Neural cell (in vitro differentiated cells): ENCODE data around the gene AKIRIN2. TPM values are rescaled to one million over a fixed set of nuclear protein-coding genes. Genes with fewer than 3 reads are reported as not detected.

Experiments
- H2AFZ ChIP-seq: fragments of 200-600, 300-800 bp; sonication (generic), shearing (Covaris generic); 2 replicates; pipeline ENCODE4 v1.6.0; 2014; ENCODE audit warnings: low read depth, mild to moderate bottlenecking, antibody characterized with exemption, low read length, moderate library complexity
- H3F3A ChIP-seq: fragments of 200-600 bp; shearing (Covaris generic); 2 replicates; pipeline ENCODE4 v1.6.1; 2016; ENCODE audit warnings: mild to moderate bottlenecking, moderate library complexity, mixed read lengths, antibody characterized with exemption, low read length; ENCODE audit not compliant: insufficient read depth, poor library complexity, severe bottlenecking
- H3K27ac ChIP-seq: fragments of 200-600, 300-800 bp; sonication (generic), shearing (Covaris generic); 2 replicates; pipeline ENCODE4 v1.5.1; 2014; ENCODE audit warnings: mild to moderate bottlenecking, low read length, moderate library complexity
- H3K27me3 ChIP-seq: fragments of 300-800, 200-600 bp; sonication (generic), shearing (Covaris generic); 2 replicates; pipeline ENCODE4 v1.6.0; 2014; ENCODE audit warnings: mild to moderate bottlenecking, low read depth, low read length, moderate library complexity; ENCODE audit not compliant: insufficient read depth
- H3K36me3 ChIP-seq: fragments of 300-800, 200-600 bp; sonication (generic), shearing (Covaris generic); 2 replicates; pipeline ENCODE4 v1.5.1; 2014; ENCODE audit warnings: mild to moderate bottlenecking, antibody characterized with exemption, low read length, moderate library complexity; ENCODE audit not compliant: insufficient read depth
- H3K4me2 ChIP-seq: fragments of 300-800, 200-600 bp; sonication (generic), shearing (Covaris generic); 2 replicates; pipeline ENCODE4 v1.6.0; 2014; ENCODE audit warnings: mild to moderate bottlenecking, low read length
- H3K4me3 ChIP-seq: fragments of 300-800, 200-600 bp; sonication (generic), shearing (Covaris generic); 2 replicates; pipeline ENCODE4 v1.5.1; 2014; ENCODE audit warnings: mild to moderate bottlenecking, low read length, moderate library complexity
- H3K79me2 ChIP-seq: fragments of 200-600 bp; shearing (Covaris generic); replicated peaks from 2 replicates; pipeline ENCODE4 v1.6.0; 2014; ENCODE audit warnings: mild to moderate bottlenecking, low read length, moderate library complexity; ENCODE audit not compliant: insufficient read depth
- H3K9ac ChIP-seq: fragments of 300-800, 200-600 bp; sonication (generic), shearing (Covaris generic); 2 replicates; pipeline ENCODE4 v1.6.1; 2016; ENCODE audit warnings: mild to moderate bottlenecking, low read length, mixed read lengths
- H3K9me2 ChIP-seq: fragments of 200-600 bp; shearing (Covaris generic); 2 replicates; pipeline ENCODE4 v1.6.1; 2016; ENCODE audit warnings: mild to moderate bottlenecking, low read length, mixed read lengths; ENCODE audit not compliant: insufficient read depth
- H3K9me3 ChIP-seq: fragments of 200-600, 300-800 bp; sonication (generic), shearing (Covaris generic); 2 replicates; pipeline ENCODE4 v1.6.1; 2016; ENCODE audit warnings: mild to moderate bottlenecking, mixed run types, low read length, moderate library complexity, mixed read lengths
- H4K20me1 ChIP-seq: fragments of 200-600 bp; shearing (Covaris generic); 2 replicates; pipeline ENCODE4 v1.6.1; 2016; ENCODE audit warnings: mild to moderate bottlenecking, mixed run types; ENCODE audit not compliant: insufficient read depth
- CTCF ChIP-seq: fragments of 450-650 bp; IDR thresholded peaks from 2 replicates; pipeline ENCODE4 v1.5.1; 2014; ENCODE audit warnings: antibody characterized with exemption, mild to moderate bottlenecking, moderate library complexity; ENCODE audit not compliant: poor library complexity, severe bottlenecking
- EP300 ChIP-seq: fragments of 450-650 bp; conservative IDR thresholded peaks from 2 replicates; pipeline ENCODE4 v1.6.1; 2014; ENCODE audit warnings: antibody characterized with exemption, mild to moderate bottlenecking, moderate library complexity; ENCODE audit not compliant: poor library complexity, severe bottlenecking
- EZH2 ChIP-seq: fragments of 200-600, 300-800 bp; shearing (Covaris generic), sonication (generic); IDR thresholded peaks from 2 replicates; pipeline ENCODE4 v1.6.1; 2014; ENCODE audit warnings: antibody characterized with exemption, low read length, borderline replicate concordance, mild to moderate bottlenecking; ENCODE audit not compliant: insufficient read depth, poor library complexity, severe bottlenecking
- MXI1 ChIP-seq: fragments of 450-650 bp; conservative IDR thresholded peaks from 2 replicates; pipeline ENCODE4 v1.6.1; 2014; ENCODE audit warnings: antibody characterized with exemption, mild to moderate bottlenecking; ENCODE audit not compliant: poor library complexity, severe bottlenecking
- POLR2AphosphoS5 ChIP-seq: IDR thresholded peaks from 2 replicates; pipeline ENCODE4 v1.6.1; 2012
- RAD21 ChIP-seq: fragments of 450-650 bp; conservative IDR thresholded peaks from 2 replicates; pipeline ENCODE4 v1.6.1; 2014; ENCODE audit warnings: antibody characterized with exemption, mild to moderate bottlenecking, moderate library complexity
- SMC3 ChIP-seq: fragments of 450-650 bp; conservative IDR thresholded peaks from 2 replicates; pipeline ENCODE4 v1.6.1; 2014; ENCODE audit warnings: antibody characterized with exemption, mild to moderate bottlenecking, moderate library complexity; ENCODE audit not compliant: poor library complexity
- TAF1 ChIP-seq: IDR thresholded peaks from 2 replicates; pipeline ENCODE4 v1.6.1; 2012; ENCODE audit warnings: low read depth
- polyA plus RNA-seq: library from polyadenylated mRNA; depleted of rRNA; stranded (reverse); fragments of >200 nt; gene quantifications from 2 replicates; pipeline ENCODE4 v1.2.3, GENCODE V29; 2014
- TF ChIP-seq, protein P1 (sequence below): IDR thresholded peaks from 2 replicates; pipeline ENCODE4 v1.6.1; 2012; ENCODE audit warnings: borderline replicate concordance

The AKIRIN2 gene
- polyA plus RNA-seq, 1 donor from 2014 or later, result 82.8 TPM

DNA sequence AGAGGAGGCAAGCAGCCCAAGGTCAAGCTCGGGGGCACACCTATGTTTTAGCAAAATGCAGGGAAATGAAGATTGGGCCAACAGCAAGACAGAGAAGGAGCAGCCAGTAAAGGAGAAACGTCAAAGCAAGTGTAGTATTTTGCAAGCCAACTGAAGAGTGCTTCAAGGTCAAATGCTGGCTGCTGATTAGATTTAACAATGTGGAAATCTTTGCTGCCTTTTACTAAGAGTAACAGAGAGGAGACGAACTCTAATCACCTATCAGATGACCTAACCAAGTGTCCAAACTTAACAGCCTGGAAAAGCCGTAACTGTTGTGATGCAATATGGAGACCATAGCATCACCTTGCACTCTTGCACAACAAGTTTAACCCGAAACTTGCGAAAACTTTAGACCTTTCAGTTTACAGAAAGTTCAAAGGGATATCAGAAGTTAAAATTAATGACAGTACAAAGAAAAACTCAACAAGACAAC is 30.4 kb downstream of the AKIRIN2 start:
- Histone ChIP-seq H3K4me3 (no peak overlapping the region), H4K20me1 (no peaks in the 10 kb centered on the region), H3K9me2 (no peaks in the 10 kb centered on the region), H3K36me3 (no peaks in the 10 kb centered on the region), H2AFZ (no peak overlapping the region), H3K27ac (no peak overlapping the region), H3K79me2 (no peaks in the 10 kb centered on the region), H3K27me3 (no peaks in the 10 kb centered on the region), H3K9me3 (no peaks in the 10 kb centered on the region), H3K4me2 (no peak overlapping the region), H3K9ac (no peak overlapping the region), H3F3A (no peaks in the 10 kb centered on the region)
- TF ChIP-seq, protein P1, sequence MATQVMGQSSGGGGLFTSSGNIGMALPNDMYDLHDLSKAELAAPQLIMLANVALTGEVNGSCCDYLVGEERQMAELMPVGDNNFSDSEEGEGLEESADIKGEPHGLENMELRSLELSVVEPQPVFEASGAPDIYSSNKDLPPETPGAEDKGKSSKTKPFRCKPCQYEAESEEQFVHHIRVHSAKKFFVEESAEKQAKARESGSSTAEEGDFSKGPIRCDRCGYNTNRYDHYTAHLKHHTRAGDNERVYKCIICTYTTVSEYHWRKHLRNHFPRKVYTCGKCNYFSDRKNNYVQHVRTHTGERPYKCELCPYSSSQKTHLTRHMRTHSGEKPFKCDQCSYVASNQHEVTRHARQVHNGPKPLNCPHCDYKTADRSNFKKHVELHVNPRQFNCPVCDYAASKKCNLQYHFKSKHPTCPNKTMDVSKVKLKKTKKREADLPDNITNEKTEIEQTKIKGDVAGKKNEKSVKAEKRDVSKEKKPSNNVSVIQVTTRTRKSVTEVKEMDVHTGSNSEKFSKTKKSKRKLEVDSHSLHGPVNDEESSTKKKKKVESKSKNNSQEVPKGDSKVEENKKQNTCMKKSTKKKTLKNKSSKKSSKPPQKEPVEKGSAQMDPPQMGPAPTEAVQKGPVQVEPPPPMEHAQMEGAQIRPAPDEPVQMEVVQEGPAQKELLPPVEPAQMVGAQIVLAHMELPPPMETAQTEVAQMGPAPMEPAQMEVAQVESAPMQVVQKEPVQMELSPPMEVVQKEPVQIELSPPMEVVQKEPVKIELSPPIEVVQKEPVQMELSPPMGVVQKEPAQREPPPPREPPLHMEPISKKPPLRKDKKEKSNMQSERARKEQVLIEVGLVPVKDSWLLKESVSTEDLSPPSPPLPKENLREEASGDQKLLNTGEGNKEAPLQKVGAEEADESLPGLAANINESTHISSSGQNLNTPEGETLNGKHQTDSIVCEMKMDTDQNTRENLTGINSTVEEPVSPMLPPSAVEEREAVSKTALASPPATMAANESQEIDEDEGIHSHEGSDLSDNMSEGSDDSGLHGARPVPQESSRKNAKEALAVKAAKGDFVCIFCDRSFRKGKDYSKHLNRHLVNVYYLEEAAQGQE, result no peak
- TF ChIP-seq CTCF (no peak), TAF1 (no peak), MXI1 (no peak), RAD21 (no peak), SMC3 (no peak), POLR2AphosphoS5 (no peak), EZH2 (no peak), EP300 (no peak)

DNA sequence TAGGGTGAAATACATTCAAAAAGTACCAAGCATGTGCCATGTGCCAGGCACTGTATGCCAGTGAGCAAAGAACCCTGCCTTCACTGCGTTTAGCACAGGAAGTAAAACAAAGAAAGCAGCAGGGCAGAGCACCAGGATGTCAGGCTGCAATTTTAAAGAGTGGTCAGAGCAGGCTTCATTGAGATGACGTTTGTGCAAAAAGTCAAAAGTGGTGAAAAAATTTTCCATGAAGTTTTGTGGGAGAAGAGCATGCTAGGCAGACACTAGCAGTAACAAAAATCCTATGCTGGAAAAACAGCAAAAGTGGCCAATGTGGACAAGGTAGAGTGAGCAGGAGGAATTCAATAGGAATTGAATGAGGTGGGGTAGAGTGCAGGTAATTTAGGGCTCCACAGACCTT is 31.3 kb downstream of the AKIRIN2 start:
- no peaks in the 10 kb centered on the region for H4K20me1 ChIP-seq
- H3K27ac ChIP-seq, result no peak overlapping the region
- H3K4me2 ChIP-seq, result no peak overlapping the region
- H3F3A ChIP-seq, result no peaks in the 10 kb centered on the region
- no peaks in the 10 kb centered on the region for H3K36me3 ChIP-seq
- H3K27me3 ChIP-seq, result no peaks in the 10 kb centered on the region
- TF ChIP-seq SMC3 (no peak), EZH2 (no peak), POLR2AphosphoS5 (no peak), TAF1 (no peak), RAD21 (no peak), MXI1 (no peak), CTCF (no peak), EP300 (no peak)
- TF ChIP-seq, protein P1, result no peak
- no peak overlapping the region for H3K9ac ChIP-seq
- no peaks in the 10 kb centered on the region for H3K9me3 ChIP-seq
- H3K4me3 ChIP-seq, result no peak overlapping the region
- H2AFZ ChIP-seq, result no peak overlapping the region
- H3K79me2 ChIP-seq, result no peaks in the 10 kb centered on the region
- no peaks in the 10 kb centered on the region for H3K9me2 ChIP-seq
